ENCODE data around the gene MAPK9. TPM values are rescaled to one million over a fixed set of nuclear protein-coding genes. Genes with fewer than 3 reads are reported as not detected.

Gene MAPK9
- total RNA-seq, 2 experiments from 2014 or later = 19.9 to 42.1 TPM

GRCh38 chr5:180204276-180204819 is 87.5 kb downstream of the MAPK9 start:
- Histone ChIP-seq H3K27ac (ENCODE audit: low read depth, low read length, poor library complexity, severe bottlenecking) (no peak overlapping the region), H3K9me3 (ENCODE audit: low read length) (no peaks in the 10 kb centered on the region), H4K20me1 (ENCODE audit: insufficient read depth, low read length) (no peaks in the 10 kb centered on the region), H3K4me3 (ENCODE audit: low read depth, low read length, poor library complexity, severe bottlenecking) (no peak overlapping the region), H3K4me2 (ENCODE audit: low read length) (no peak overlapping the region), H3K79me2 (ENCODE audit: insufficient read depth, low read depth, low read length) (no peaks in the 10 kb centered on the region), H3K36me3 (ENCODE audit: insufficient read depth, low read length) (no peaks in the 10 kb centered on the region), H2AFZ (ENCODE audit: low read length) (no peak overlapping the region), H3K9me2 (ENCODE audit: insufficient read depth, low read length) (no peaks in the 10 kb centered on the region), H3K4me1 (ENCODE audit: insufficient read depth, low read length, poor library complexity, severe bottlenecking) (no peaks in the 10 kb centered on the region)
- BruUV-seq (replicated peaks) = no TSS peak
- intact Hi-C loops (cut with micrococcal nuclease; ENCODE audit: unreplicated experiment) = loop anchor here (5.0 kb wide), 1 partner anchor 268 kb away; no protein-coding TSS in a partner anchor
- POLR2A ChIA-PET = no interaction called here
- CTCF ChIA-PET (ENCODE audit: unreplicated experiment) = no interaction called here
- no peak for DNase-seq (ENCODE audit: low spot score)
- TF ChIP-seq CTCF (conservative IDR thresholded peaks at IDR 0.05; ENCODE audit: low read length) = no peak

GRCh38 chr5:180202939-180203573 is 88.8 kb downstream of the MAPK9 start:
- intact Hi-C loops (cut with micrococcal nuclease; ENCODE audit: unreplicated experiment) = loop anchor here (5.0 kb wide), 1 partner anchor 269 kb away; no protein-coding TSS in a partner anchor
- POLR2A ChIA-PET = interaction anchor here (1.1 kb wide), 1 partner anchor 32 kb away, joined by 4 read pairs; no protein-coding TSS in a partner anchor
- H3K36me3 ChIP-seq (ENCODE audit: insufficient read depth, low read length) = no peaks in the 10 kb centered on the region
- H3K4me3 ChIP-seq (ENCODE audit: low read depth, low read length, poor library complexity, severe bottlenecking) = no peak overlapping the region
- no peaks in the 10 kb centered on the region for H3K4me1 ChIP-seq (ENCODE audit: insufficient read depth, low read length, poor library complexity, severe bottlenecking)
- H3K9me3 ChIP-seq (ENCODE audit: low read length) = no peaks in the 10 kb centered on the region
- BruUV-seq (replicated peaks) = no TSS peak
- CTCF ChIA-PET (ENCODE audit: unreplicated experiment) = no interaction called here
- no peak for DNase-seq (ENCODE audit: low spot score)
- no peak for TF ChIP-seq CTCF (conservative IDR thresholded peaks at IDR 0.05; ENCODE audit: low read length)
- TF ChIP-seq EZH2phosphoT487 (IDR thresholded peaks at IDR 0.05; ENCODE audit: borderline replicate concordance, low read depth, low read length) = no peak
- H3K9me2 ChIP-seq (ENCODE audit: insufficient read depth, low read length) = no peaks in the 10 kb centered on the region
- no peak overlapping the region for H3K27ac ChIP-seq (ENCODE audit: low read depth, low read length, poor library complexity, severe bottlenecking)
- H4K20me1 ChIP-seq (ENCODE audit: insufficient read depth, low read length) = no peaks in the 10 kb centered on the region
- no peak overlapping the region for H3K4me2 ChIP-seq (ENCODE audit: low read length)
- no peak overlapping the region for H2AFZ ChIP-seq (ENCODE audit: low read length)
- H3K79me2 ChIP-seq (ENCODE audit: insufficient read depth, low read depth, low read length) = no peaks in the 10 kb centered on the region

Data from OCI-LY7 (cell line).